Urothelium cell line (cell line): ENCODE measurements around the gene GATA5.

Source experiments
- DNase-seq: peaks from one replicate; pipeline ENCODE4 v3.0.0; 2011; ENCODE audit warnings: low spot score, mixed read lengths
- FAIRE-seq: peaks from 2 replicates; lab custom pipeline; 2011; peaks lifted over from hg19 to GRCh38; lab: Jason Lieb, UNC

Gene GATA5, protein sequence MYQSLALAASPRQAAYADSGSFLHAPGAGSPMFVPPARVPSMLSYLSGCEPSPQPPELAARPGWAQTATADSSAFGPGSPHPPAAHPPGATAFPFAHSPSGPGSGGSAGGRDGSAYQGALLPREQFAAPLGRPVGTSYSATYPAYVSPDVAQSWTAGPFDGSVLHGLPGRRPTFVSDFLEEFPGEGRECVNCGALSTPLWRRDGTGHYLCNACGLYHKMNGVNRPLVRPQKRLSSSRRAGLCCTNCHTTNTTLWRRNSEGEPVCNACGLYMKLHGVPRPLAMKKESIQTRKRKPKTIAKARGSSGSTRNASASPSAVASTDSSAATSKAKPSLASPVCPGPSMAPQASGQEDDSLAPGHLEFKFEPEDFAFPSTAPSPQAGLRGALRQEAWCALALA

DNA sequence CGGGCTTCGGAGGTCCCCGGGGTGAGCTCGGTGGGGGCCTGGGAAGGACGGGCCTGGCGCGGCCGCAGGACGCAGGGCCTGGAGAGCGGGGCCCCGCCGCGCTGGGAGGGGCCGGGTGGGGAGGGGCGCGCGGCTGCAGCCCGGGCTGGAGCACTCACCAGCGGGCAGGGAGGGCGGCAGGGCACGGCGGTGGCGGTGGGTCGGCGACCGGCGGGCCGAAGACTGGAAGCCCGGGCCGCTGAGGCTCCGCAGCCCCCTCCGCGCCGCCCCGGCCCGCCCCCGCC is at the start of gene GATA5:
GATA5 (minus strand) TSS at position 224 of the 284 bp plus-strand sequence. CDS start 474 bp downstream, outside the sequence.
- FAIRE-seq: no peak

DNA sequence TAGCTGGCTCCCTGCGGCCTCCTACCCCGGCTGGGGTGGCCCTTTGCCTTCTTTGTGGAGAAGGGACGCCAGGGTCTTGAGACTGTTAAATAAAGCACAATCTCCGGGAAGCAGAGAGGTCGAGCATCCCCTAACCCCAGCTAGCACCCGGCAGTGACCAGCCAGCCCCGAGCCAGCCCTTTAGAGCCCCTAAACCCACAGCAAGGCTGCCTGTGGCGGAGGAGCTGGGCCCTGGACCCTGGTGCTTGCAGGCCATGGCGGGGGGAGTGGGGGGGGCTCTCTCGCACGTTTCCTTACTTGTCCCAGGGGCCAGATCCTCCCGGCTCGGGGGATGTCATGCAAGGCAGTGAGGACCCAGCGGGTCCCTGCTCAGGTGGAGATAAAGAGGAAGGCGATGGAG is 49.2 kb upstream of the GATA5 start:
- DNase-seq (no peak), FAIRE-seq (no peak)

More for the DNA sequence above, at the start of gene GATA5:
- no peak for DNase-seq

DNA sequence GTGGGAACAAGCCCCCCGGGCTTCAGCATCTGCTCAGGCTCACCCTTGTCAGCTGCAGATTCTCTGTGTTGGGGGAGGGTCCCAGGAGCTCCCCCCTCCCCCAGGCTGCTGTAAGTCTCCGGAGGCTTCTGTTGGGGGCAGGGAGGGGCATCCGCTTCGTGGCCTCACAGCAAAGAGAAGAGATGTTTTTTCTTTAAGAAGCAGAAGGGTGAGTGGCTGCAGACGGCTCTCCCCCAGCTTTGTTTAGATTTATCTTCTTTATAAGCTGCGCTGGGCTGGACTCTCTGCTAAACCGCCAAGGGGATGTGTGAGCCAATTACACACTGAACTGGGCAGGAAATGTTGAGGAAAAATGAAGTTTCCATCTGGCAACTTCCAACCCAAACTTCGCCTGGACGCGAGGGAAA is 48.7 kb upstream of the GATA5 start:
- DNase-seq (no peak), FAIRE-seq (no peak)

DNA sequence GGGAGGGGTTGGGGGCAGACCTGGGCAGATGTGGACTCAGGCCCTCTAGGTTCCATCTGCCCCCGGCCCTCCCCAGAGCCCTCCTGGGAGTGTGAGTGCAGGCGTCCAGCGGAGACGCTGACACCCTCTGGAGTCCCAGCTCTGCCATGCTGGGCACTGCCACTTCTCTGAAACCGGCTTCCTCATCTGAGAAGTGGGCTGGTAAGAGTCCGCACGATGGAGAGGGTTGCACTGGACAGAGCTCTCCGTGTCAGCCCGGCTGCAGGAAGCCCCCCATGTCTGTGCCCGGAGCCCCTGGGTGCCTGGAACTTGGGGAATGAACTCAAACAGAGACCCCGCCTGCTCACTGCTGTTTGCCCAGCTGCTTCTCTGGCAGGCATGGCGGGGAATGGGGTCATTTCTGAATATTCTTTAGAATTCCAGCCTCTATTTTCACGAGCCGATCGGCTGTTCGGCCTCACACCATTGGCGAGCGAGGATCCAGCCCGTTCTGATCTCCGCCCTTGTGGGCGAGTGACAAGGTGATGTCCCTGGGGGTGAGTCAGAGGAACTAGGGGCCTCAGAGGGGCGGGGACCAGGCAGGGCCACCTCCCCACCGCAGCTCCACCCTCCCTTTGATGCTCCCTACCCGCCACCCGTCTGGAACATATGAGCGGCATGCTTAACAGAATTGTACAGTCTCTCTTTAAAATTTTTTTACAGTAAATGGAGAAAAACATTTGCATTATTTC is 47.8 kb upstream of the GATA5 start:
- DNase-seq: peak; percentile 95
- no peak for FAIRE-seq

DNA sequence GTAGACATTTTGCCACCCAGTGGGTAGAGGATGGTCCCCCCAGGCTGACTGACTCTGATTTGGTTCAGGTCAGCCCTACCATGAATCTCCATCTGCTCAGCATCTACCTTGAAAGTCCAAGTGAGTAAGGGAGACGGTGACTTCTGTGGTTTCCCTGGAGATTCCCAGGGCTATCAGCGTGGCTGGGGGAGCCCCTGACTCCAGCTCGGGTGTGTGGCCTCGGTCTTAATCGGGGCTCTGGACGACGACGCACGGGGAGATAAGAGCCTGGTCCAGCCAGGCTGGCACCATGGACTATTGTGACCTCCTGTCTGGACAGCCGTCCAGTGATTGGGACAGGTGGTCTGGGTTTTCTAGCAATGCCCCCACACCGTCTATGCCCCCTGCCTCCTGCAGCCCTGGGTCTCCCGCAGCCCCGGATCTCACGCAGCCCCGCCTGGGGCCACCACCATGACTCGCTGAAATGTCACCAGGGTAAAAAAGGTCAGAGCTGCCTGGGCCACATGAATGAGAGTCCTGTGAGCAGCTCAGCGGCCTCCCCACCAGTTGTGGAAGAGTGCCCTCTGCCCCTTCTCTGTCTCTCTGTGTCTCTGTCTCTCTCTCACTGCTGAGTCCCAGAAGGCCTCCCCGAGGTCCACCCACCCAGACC is 47.1 kb upstream of the GATA5 start:
- FAIRE-seq (no peak), DNase-seq (no peak)

DNA sequence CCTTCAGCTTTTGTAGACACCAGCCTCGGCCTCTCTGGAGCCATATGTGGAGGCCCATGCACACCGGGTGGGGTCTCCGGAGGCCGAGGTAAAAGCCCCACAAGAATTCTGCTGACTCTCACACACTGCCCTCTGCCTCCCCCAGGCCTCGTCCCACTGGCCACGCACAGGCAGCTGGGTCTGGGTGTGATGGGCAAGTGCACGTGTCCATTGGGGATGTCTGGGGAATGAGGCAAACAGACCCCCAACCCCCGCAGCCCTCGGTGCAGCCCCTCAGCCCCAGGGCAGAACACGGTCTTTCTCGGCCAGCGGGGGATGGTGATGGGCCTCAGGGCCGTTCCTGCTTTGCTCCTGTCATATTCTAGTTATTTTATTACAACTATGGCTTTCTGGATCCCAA is 44.0 kb upstream of the GATA5 start:
- DNase-seq (no peak), FAIRE-seq (no peak)

DNA sequence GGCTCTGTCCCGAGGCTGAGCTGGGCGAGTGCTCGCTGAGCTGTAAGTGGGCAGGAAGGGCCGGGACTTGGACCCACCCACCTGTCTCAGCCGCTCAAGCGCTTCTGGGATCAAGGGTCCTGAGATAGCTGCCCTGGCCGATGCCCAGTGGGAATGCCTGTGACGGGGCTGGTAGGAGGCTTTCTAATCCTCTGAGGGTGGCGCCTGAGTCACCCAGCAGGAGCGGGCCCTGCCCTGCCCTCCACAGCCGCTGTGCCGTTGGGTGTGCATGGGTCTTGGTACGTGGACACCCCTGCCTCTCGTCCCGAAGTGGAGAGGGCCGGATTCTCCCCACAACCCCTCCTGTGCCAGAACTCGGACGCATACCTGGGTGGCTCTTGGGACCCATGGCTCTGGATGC is 43.1 kb upstream of the GATA5 start:
- FAIRE-seq (no peak), DNase-seq (no peak)

DNA sequence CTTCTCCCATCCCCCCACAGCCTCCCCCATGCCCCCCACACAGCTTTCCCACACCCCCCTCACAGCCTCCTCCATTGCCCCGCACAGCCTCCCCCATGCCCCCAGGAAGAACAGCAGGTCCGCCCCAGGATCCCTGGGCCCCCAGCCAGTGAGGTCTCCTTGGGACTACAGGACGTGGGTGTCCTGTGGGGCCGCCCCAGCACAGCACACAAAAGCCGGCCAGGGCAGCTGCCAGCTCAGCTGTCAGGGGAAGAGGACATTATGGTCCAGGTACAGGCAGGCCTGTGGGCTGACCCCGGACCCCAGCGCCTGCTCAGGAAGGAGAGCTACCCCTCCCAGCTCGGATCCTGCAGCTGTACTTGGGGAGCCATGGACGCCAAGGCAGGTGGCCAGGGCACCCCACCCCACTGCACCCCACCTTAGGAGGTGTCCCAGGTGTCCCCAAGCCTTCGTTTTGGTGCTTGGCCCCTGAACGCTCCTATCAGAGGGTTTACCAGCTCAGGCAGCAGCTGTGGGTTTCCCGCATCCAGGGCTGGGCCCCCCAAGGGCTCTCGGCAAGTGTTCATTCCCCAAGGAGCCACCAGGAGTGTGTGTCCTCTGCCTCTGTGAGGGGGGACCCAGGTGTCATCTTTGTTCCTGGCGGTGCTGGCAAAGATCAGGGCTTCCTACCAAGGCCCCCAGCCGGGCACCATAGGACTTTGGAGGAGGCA is 42.3 kb upstream of the GATA5 start:
- FAIRE-seq (no peak), DNase-seq (no peak)

DNA sequence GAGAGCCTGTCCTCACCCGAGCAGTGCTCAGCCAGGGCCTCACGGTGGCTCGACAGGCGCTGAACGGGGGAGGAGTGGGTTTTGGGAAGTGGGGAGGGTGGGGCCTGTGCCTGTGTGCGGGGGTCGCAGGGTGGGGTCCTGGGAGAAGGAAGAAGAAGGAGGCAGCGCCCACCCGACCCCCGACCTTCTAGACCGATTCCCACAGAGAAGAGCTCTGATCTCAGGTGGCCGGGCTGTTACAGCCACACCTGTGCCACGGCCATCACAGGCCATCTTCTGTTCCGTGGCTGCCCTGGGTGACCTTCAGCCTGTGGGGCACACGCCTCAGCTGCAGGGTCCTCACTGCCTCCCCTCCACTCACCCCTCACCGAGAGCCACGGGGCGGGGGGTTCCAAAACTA is 41.4 kb upstream of the GATA5 start:
- no peak for FAIRE-seq
- no peak for DNase-seq

DNA sequence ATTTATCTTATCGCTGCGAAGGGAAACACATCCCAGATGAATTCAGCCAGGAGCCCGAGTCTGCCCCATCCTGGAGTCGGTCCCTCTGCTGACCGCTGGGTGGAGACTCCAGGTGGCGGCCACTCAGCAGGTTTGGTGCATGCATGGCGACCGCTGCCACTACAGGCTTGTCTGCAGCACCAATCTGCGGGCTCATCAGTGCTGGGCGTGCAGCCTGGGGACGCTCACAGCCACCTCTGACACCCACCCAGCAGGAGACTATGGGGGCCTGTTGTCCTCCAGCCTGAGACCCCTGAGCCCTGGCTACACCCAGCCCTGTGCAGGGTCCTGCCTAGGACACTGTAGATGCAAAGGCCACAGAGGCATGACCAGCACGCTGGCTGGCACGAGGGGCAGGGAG is 40.5 kb upstream of the GATA5 start:
- FAIRE-seq (no peak), DNase-seq (peak; percentile 65)

DNA sequence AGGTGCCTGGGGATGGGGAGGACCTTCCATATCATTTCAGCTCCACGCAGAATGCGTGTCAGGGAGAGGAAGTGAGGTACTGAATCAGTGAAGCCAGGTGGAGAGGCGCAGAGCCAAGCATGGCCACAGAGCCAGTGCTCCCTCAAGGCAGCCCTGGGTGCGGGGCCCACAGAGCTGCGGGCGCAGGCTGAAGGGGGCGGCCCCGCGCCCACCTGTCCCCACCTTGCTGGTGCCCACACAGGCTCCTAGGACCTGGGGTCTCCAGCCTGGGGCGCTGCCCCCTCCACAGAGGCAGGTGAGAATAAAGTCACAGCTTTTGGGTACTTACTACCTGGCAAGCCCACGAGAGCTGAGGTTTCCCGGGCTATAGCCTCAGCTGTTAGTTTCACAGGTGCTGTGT is 40.0 kb upstream of the GATA5 start:
- FAIRE-seq (no peak), DNase-seq (no peak)

DNA sequence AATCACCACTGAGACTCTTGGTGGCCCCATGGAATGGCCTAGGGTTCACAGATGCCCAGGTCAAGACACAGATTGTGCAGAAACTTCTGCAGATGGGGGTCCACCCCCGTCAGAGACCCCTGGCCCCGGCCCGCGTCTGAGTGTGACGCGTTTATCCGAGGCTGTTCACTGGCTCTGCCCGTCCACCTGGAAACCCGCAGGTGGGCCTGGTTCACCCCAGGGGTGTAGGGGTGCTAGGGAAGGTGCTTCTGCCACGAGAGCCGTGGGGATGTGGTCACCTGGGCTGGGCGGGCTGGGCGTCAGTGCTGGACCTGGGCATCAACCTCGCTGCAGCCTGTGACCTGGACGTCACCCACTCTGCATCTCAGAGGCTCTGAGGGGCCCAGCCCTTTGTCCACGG is 39.5 kb upstream of the GATA5 start:
- no peak for DNase-seq
- FAIRE-seq: no peak

DNA sequence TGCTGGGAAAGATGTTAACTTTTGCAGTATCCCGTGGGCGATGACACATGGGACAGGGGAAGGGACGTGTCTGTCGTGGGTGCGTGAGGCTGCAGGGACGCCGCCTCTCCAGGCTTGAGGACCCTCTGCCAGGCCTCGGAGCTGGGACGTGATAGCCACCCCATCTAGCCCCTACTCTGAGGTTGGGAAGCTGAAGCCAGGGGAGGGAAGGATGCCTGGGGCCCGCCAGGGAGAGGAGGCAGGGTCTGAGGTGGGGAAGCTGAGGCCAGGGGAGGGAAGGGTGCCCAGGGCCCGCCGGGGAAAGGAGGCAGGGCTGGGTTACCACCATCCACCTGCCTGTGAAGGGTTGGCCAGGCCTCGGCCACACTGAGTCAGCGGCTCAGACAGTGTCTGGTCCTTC is 38.2 kb upstream of the GATA5 start:
- no peak for FAIRE-seq
- DNase-seq: no peak

DNA sequence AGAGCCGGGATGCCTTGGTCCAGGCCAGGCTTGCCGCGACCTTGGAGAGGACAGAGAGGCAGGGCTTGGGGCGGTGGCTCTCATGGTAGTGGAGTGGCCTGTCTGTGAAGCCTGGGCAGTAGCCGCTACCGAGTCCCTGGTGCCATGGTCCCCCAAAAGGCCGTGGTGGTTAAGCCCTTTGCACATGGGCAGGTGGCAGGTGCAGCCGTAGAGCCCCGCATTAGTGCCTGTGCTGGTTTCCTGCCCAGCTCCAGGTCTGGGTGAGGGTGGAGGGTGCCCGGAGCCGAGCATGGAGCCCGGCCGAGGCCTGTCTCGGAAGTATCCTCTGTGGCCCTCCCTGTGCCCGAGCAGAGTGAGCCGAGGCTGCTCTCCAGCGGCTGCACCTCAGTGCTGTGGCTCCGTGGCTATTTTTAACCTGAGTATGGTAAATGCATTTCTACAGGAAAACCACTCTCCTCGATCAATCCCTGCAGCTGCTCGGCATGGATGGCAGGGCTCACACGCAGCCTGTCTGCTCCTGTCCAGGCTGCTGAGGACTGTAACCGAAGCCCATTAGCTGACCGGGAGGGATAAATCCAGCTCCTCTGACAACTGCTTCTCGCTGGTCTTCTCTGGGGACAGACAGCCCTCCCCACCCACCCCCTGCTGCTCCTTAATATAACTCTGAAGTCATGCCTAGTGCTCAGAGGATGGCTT is 36.3 kb upstream of the GATA5 start:
- DNase-seq (no peak), FAIRE-seq (no peak)

DNA sequence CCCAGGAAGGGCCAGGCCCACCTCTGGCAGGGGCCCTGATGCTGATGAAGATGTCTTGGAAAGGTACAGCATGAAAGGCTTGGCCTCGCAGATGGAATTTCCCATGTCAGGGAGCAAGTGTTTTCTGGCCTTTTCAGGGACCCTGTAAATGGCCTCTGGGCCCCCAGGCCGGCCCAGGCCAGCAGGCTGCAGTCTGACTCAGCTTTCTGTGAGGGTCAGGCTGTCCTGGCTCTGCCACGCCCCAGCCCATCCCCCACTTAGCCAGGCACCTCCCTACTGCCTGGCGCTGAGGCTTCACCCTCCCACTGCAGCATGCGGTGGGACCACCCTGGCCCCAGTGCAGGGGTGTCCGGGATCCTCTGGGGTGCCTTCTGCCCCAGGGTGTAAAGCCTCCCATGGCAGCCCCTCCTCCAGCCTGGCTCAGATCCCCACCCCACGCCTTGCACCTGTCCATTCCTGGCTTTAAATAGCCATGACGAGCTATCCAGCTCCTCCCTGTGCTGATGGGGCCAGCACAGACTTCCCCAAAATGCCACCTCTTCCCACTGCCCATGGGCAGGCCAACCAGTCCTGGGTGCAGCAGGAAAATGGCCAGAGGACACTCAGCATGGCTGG is 35.6 kb upstream of the GATA5 start:
- no peak for DNase-seq

DNA sequence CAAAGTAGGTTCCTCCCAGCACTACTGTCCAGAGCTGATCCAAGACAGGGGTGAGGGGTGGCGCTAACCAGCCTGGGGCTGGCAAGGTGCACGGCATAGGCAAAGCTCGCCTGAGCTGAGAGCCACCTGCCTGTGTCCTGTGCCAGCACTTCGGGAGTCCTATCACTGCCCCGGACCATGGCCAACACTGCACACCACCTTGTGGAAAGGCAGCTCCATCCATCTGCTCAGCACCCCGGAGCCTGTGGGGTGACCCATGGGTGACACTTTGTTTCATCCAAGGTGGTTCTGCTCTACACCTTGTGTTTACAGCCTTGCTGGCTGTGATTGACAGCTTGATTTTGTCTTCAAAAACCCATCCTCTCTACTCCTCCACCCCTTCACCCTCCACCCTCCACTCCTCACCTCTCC is 32.9 kb upstream of the GATA5 start:
- FAIRE-seq (no peak), DNase-seq (peak; percentile 70)

More for the DNA sequence above, 35.6 kb upstream of the GATA5 start:
- FAIRE-seq: peak; percentile 42

DNA sequence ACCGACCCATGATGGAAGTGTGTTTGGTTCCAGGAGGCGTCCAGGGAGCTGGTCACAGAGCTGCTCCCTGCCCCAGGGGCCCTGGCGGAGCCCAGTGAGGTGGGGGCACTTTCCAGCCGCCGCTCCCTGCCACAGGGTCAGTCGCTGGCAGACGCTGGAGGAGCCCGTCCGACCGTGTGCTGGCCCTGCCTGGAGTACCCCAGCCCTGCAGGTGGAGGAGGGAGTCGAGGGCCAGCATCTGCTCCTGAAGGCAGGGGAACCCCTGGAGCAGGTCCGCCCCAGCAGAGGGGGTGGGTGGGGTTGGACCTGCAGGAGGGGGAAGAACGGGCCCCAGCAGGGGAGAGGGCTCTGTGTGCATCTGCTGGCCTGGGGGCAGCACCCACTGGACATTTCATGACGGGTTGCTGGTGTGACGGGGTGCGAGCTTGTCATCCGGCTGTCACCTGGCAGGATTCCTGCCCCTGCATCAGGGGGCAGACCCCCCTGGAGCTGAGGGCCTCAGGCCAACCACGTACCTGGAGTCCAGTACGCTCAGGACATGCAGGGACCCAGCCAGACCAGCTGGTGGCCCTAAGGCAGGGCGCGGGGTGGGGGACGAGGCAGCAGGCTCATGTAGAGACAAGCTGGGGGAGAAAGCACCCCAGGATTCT is 32.3 kb upstream of the GATA5 start:
- no peak for FAIRE-seq

DNA sequence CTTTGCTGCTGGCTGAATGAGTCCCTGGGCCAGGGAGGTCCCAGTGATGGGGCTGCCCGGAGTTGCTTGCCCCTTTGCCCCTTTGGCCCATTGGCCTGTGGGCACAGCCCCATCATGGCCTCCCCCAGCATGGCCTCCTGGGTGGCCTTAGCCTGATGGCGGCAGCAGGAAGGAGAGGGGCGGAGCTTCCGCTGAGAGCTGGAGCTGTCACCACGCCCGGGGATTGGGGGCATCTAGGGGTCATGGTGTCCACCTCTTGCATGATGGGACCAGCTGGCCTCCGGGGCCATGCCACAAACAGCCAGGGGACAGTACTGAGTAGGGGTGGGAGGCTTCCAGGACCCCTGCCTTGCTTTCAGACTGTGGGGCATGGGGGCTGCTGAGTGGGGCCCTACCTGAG is 31.5 kb upstream of the GATA5 start:
- no peak for FAIRE-seq

More for the DNA sequence above, 32.3 kb upstream of the GATA5 start:
- DNase-seq: no peak

DNA sequence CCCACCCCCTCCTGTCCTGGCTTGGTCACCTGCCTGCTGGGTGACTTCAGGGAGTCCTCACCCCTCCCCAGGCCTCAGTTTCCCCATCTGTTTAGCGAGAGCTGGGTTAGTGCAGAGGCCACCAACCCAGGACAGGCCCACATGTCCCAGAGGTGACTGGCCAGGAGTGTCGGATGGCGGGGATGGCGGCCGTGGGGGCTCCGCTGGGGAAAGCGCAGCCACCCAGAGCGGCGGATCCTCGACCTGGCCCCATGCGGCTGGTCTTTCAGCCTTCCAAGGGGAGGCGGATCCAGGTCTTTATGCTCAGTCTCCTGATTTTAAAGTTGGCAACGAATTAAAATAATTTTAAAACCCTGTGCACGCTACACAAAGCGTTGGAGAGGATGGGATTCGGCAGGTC is 31.0 kb upstream of the GATA5 start:
- FAIRE-seq: no peak
- no peak for DNase-seq

More for the DNA sequence above, 31.5 kb upstream of the GATA5 start:
- DNase-seq: no peak

DNA sequence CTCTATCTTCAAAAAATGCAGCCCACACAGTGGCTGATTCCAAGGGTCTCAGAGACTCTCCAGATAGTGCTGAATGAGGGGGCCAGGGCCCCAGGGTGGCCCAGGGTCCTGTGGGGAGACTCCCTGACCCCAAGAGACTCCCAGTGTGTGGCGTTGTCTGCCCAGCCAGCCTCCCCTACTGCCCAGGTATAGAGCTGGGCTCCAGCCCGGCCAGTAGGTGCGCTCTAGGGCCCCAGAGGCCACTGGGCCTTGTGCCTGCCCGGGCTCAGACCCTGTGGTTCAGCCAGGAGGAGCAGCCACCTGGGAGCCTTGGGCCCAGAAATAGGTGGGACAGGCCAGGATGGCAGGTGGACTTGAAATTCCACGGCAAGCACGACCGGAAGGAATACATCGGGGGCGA is 30.3 kb upstream of the GATA5 start:
- no peak for DNase-seq
- FAIRE-seq: no peak
